Erythroblast (primary cell): Measurements from ENCODE around the gene ADCY7.

ENCODE experiments used
- GATA1 ChIP-seq: IDR thresholded peaks from 2 replicates; pipeline ENCODE4 v1.6.1; 2011; ENCODE audit warnings: low read depth, mild to moderate bottlenecking, control low read depth, low read length, moderate library complexity
- POLR2A ChIP-seq: IDR thresholded peaks from 2 replicates; pipeline ENCODE4 v1.6.1; 2011; ENCODE audit warnings: mild to moderate bottlenecking, low read length

GRCh38 chr16:50315346-50315997 lies 49.1 kb downstream of the ADCY7 start:
- TF ChIP-seq POLR2A (no peak), GATA1 (no peak)
